Neural crest cell (in vitro differentiated cells): Measurements from ENCODE around the gene DCDC2C. TPM values are rescaled to one million over a fixed set of nuclear protein-coding genes. Genes with fewer than 3 reads are reported as not detected.

Experiments
- DNase-seq: peaks from one replicate; pipeline ENCODE4 v3.0.0; 2021; ENCODE audit warnings: low read depth, mixed read lengths, low spot score
- H3K27ac Mint-ChIP-seq: one replicate; pipeline ENCODE4 v1.8.0; 2021; ENCODE audit warnings: mild to moderate bottlenecking, mixed read lengths; ENCODE audit not compliant: unreplicated experiment
- H3K27me3 Mint-ChIP-seq: 2 replicates; pipeline ENCODE4 v1.8.0; 2021; ENCODE audit warnings: low read depth, mild to moderate bottlenecking, mixed read lengths
- H3K36me3 Mint-ChIP-seq: 2 replicates; pipeline ENCODE4 v1.8.0; 2021; ENCODE audit warnings: low read depth, mild to moderate bottlenecking, mixed read lengths
- H3K4me1 Mint-ChIP-seq: 2 replicates; pipeline ENCODE4 v1.8.0; 2021; ENCODE audit warnings: mixed read lengths
- H3K4me3 Mint-ChIP-seq: one replicate; pipeline ENCODE4 v1.8.0; 2021; ENCODE audit warnings: mild to moderate bottlenecking, mixed read lengths
- H3K9me3 Mint-ChIP-seq: 2 replicates; pipeline ENCODE4 v1.8.0; 2021; ENCODE audit warnings: mixed read lengths
- total RNA-seq: library from RNA; stranded (reverse); gene quantifications from 2 replicates; pipeline ENCODE4 v1.2.1, GENCODE V29; 2021
- TF ChIP-seq, protein P1 (sequence below): fragments of 200-600 bp; sonication (generic); conservative IDR thresholded peaks from 2 replicates; pipeline ENCODE4 v1.5.0; 2021; ENCODE audit warnings: antibody characterized with exemption, mild to moderate bottlenecking

The DCDC2C gene
- total RNA-seq, 1 donor from 2014 or later = not detected

- H3K36me3 Mint-ChIP-seq = no peaks in the 10 kb centered on the region
- peaks cover 10% of the 10 kb centered on the region for H3K4me1 Mint-ChIP-seq
- H3K27me3 Mint-ChIP-seq = no peaks in the 10 kb centered on the region
- no peak overlapping the region for H3K27ac Mint-ChIP-seq
- no peaks in the 10 kb centered on the region for H3K9me3 Mint-ChIP-seq
- TF ChIP-seq, protein P1, sequence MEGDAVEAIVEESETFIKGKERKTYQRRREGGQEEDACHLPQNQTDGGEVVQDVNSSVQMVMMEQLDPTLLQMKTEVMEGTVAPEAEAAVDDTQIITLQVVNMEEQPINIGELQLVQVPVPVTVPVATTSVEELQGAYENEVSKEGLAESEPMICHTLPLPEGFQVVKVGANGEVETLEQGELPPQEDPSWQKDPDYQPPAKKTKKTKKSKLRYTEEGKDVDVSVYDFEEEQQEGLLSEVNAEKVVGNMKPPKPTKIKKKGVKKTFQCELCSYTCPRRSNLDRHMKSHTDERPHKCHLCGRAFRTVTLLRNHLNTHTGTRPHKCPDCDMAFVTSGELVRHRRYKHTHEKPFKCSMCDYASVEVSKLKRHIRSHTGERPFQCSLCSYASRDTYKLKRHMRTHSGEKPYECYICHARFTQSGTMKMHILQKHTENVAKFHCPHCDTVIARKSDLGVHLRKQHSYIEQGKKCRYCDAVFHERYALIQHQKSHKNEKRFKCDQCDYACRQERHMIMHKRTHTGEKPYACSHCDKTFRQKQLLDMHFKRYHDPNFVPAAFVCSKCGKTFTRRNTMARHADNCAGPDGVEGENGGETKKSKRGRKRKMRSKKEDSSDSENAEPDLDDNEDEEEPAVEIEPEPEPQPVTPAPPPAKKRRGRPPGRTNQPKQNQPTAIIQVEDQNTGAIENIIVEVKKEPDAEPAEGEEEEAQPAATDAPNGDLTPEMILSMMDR = no peak
- DNase-seq = no peak
- H3K4me3 Mint-ChIP-seq = no peak overlapping the region
Measured at GRCh38 chr2:3785220-3785889, 82.0 kb downstream of the DCDC2C start.

- DNase-seq = no peak
- no peaks in the 10 kb centered on the region for H3K36me3 Mint-ChIP-seq
- H3K4me1 Mint-ChIP-seq = peaks cover 5% of the 10 kb centered on the region
- H3K4me3 Mint-ChIP-seq = no peak overlapping the region
- TF ChIP-seq, protein P1 = no peak
- H3K27me3 Mint-ChIP-seq = no peaks in the 10 kb centered on the region
- H3K9me3 Mint-ChIP-seq = no peaks in the 10 kb centered on the region
- no peak overlapping the region for H3K27ac Mint-ChIP-seq
Measured at GRCh38 chr2:3785890-3786273, 82.5 kb downstream of the DCDC2C start.

- Mint-ChIP-seq H3K27ac (no peak overlapping the region), H3K4me1 (peaks cover 4% of the 10 kb centered on the region), H3K4me3 (no peak overlapping the region), H3K9me3 (no peaks in the 10 kb centered on the region), H3K36me3 (no peaks in the 10 kb centered on the region), H3K27me3 (no peaks in the 10 kb centered on the region)
- TF ChIP-seq, protein P1 = no peak
- no peak for DNase-seq
Measured at GRCh38 chr2:3787768-3788167, 84.4 kb downstream of the DCDC2C start.

DNA sequence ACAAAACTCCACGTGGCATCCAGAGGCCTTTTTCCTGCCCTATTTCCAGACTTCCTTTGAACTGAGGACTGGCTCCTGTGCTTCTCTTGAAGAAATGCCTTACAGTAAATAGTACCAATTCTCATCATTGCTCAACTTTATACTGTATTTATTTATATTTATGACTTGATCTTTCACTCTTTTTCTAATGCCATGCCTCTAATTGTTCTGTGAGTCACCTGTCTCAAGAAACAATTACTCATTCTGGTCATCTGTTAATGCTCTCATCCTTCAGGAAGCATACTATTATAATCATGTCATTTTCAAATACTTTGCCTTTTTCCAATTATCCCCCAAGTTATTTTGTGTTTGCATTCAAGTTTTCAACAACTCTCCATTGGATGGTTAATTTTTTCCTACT, 85.9 kb downstream of the DCDC2C start:
- DNase-seq = no peak
- peaks cover 2% of the 10 kb centered on the region for H3K36me3 Mint-ChIP-seq
- peaks cover 2% of the 10 kb centered on the region for H3K9me3 Mint-ChIP-seq
- H3K4me1 Mint-ChIP-seq = peaks cover 4% of the 10 kb centered on the region
- no peak overlapping the region for H3K27ac Mint-ChIP-seq
- H3K27me3 Mint-ChIP-seq = no peaks in the 10 kb centered on the region
- TF ChIP-seq, protein P1 = no peak
- no peak overlapping the region for H3K4me3 Mint-ChIP-seq

GRCh38 chr2:3793249-3793648, 89.9 kb downstream of the DCDC2C start:
- peaks cover 3% of the 10 kb centered on the region for H3K4me1 Mint-ChIP-seq
- H3K4me3 Mint-ChIP-seq = no peak overlapping the region
- DNase-seq = no peak
- TF ChIP-seq, protein P1 = no peak
- no peaks in the 10 kb centered on the region for H3K27me3 Mint-ChIP-seq
- H3K9me3 Mint-ChIP-seq = peaks cover 2% of the 10 kb centered on the region
- no peak overlapping the region for H3K27ac Mint-ChIP-seq
- H3K36me3 Mint-ChIP-seq = peaks cover 2% of the 10 kb centered on the region
